Neuronal stem cell (in vitro differentiated cells): ENCODE data around the gene KLK10.

Source experiments
- DNase-seq: peaks from one replicate; pipeline ENCODE4 v3.0.0-alpha.2; 2013; ENCODE audit warnings: low spot score
- H2AFZ ChIP-seq: one replicate; pipeline ENCODE4 v1.6.1; 2013; ENCODE audit warnings: mild to moderate bottlenecking, low read length, inconsistent platforms
- H2AK5ac ChIP-seq: 2 replicates; pipeline ENCODE4 v1.6.1; 2013; ENCODE audit warnings: low read depth, mild to moderate bottlenecking, inconsistent platforms, low read length, moderate library complexity, mixed read lengths
- H2BK120ac ChIP-seq: 2 replicates; pipeline ENCODE4 v1.6.1; 2013; ENCODE audit warnings: low read depth, mild to moderate bottlenecking, inconsistent platforms, low read length, moderate library complexity, mixed read lengths
- H2BK12ac ChIP-seq: one replicate; pipeline ENCODE4 v1.6.1; 2013; ENCODE audit warnings: low read length, inconsistent platforms
- H2BK15ac ChIP-seq: 2 replicates; pipeline ENCODE4 v1.6.1; 2013; ENCODE audit warnings: mild to moderate bottlenecking, low read length, inconsistent platforms, mixed read lengths
- H2BK5ac ChIP-seq: one replicate; pipeline ENCODE4 v1.6.1; 2013; ENCODE audit warnings: inconsistent platforms, mild to moderate bottlenecking, low read length, moderate library complexity
- H3K14ac ChIP-seq: one replicate; pipeline ENCODE4 v1.6.1; 2013; ENCODE audit warnings: low read length, inconsistent platforms
- H3K18ac ChIP-seq: 2 replicates; pipeline ENCODE4 v1.6.1; 2013; ENCODE audit warnings: low read length, inconsistent platforms
- H3K23ac ChIP-seq: 2 replicates; pipeline ENCODE4 v1.6.1; 2013; ENCODE audit warnings: low read depth, mild to moderate bottlenecking, mixed read lengths, low read length, inconsistent platforms; ENCODE audit not compliant: poor library complexity
- H3K27ac ChIP-seq: replicated peaks from 3 replicates; pipeline ENCODE4 v1.5.1; 2013; ENCODE audit warnings: low read length, inconsistent platforms
- H3K27me3 ChIP-seq, 3 experiments: 2 replicates each; pipeline ENCODE4 v1.6.1; 2013; ENCODE audit warnings: low read length in 3 of 3, mild to moderate bottlenecking in 2 of 3, inconsistent platforms in 1 of 3, low read depth in 1 of 3, mixed read lengths in 1 of 3, moderate library complexity in 1 of 3; ENCODE audit not compliant: control insufficient read depth in 3 of 3, insufficient read depth in 3 of 3
- H3K36me3 ChIP-seq, 2 donors: replicated peaks in 1 of 2; 2 replicates each; pipeline ENCODE4 v1.6.1; 2013; ENCODE audit warnings: low read length in 2 of 2; ENCODE audit not compliant: control insufficient read depth in 2 of 2, insufficient read depth in 2 of 2
- H3K4ac ChIP-seq: 2 replicates; pipeline ENCODE4 v1.6.1; 2013; ENCODE audit warnings: inconsistent platforms, mild to moderate bottlenecking, low read length, moderate library complexity
- H3K4me1 ChIP-seq, 2 donors: 1 replicate in 1 of 2; 2 replicates in 1 of 2; pipeline ENCODE4 v1.6.1; 2013; ENCODE audit warnings: low read length in 2 of 2, low read depth in 1 of 2; ENCODE audit not compliant: control insufficient read depth in 2 of 2, insufficient read depth in 1 of 2
- H3K4me2 ChIP-seq: one replicate; pipeline ENCODE4 v1.6.1; 2013; ENCODE audit warnings: mild to moderate bottlenecking, low read length, inconsistent platforms; ENCODE audit not compliant: insufficient read depth, poor library complexity, severe bottlenecking
- H3K4me3 ChIP-seq, 2 donors: 2 replicates each; pipeline ENCODE4 v1.5.1; 2013; ENCODE audit warnings: low read length in 2 of 2, mild to moderate bottlenecking in 2 of 2, inconsistent platforms in 1 of 2, moderate library complexity in 1 of 2
- H3K79me1 ChIP-seq: one replicate; pipeline ENCODE4 v1.6.1; 2013; ENCODE audit warnings: low read depth, mild to moderate bottlenecking, inconsistent platforms, low read length, moderate library complexity
- H3K9ac ChIP-seq: one replicate; pipeline ENCODE4 v1.6.1; 2013; ENCODE audit warnings: mild to moderate bottlenecking, low read depth, low read length, inconsistent platforms; ENCODE audit not compliant: poor library complexity
- H3K9me3 ChIP-seq, 2 donors: replicated peaks in 1 of 2; 2 replicates each; pipeline versions ENCODE3 to v1.6.1; 2013; ENCODE audit warnings: low read length in 2 of 2, mild to moderate bottlenecking in 2 of 2, inconsistent platforms in 1 of 2, low read depth in 1 of 2, mixed read lengths in 1 of 2, moderate library complexity in 1 of 2; ENCODE audit not compliant: control insufficient read depth in 2 of 2, insufficient read depth in 1 of 2
- H4K8ac ChIP-seq: one replicate; pipeline ENCODE4 v1.6.1; 2013; ENCODE audit warnings: low read depth, mild to moderate bottlenecking, inconsistent platforms, low read length, moderate library complexity
- H4K91ac ChIP-seq: one replicate; pipeline ENCODE4 v1.6.1; 2013; ENCODE audit warnings: low read length, low read depth, mild to moderate bottlenecking, inconsistent platforms; ENCODE audit not compliant: poor library complexity
- WGBS, 2 donors: extraction: QIAGEN DNeasy Blood & Tissue Kit; methylation state at CpG; one replicate each; pipeline ENCODE4 v1.1.7; 2013; ENCODE audit warnings: missing lambda C conversion rate in 2 of 2, mixed read lengths in 1 of 2; ENCODE audit not compliant: insufficient read length in 2 of 2, insufficient replicate concordance in 1 of 2; ENCODE audit errors: extremely low coverage in 2 of 2; 5-methylcytosine and 5-hydroxymethylcytosine counted together

Gene KLK10

GRCh38 chr19:51027873-51028272, 8.4 kb upstream of the KLK10 start:
- H3K27ac ChIP-seq: no peak overlapping the region
- H4K91ac ChIP-seq: no peak overlapping the region
- no peak overlapping the region for H3K4me2 ChIP-seq
- H2BK5ac ChIP-seq: no peak overlapping the region
- H2AFZ ChIP-seq: no peak overlapping the region
- no peak overlapping the region for H3K4me3 ChIP-seq
- H3K36me3 ChIP-seq: no peaks in the 10 kb centered on the region
- peaks cover 0 to 13% of the 10 kb centered on the region in 2 donors for H3K4me1 ChIP-seq
- no peak overlapping the region for H3K4ac ChIP-seq
- WGBS, 2 donors: no CpG with 5 or more reads among the region's 5 CpGs
- H3K23ac ChIP-seq: no peak overlapping the region
- peak overlapping the region; percentile 51 for H2AK5ac ChIP-seq
- no peak overlapping the region for H4K8ac ChIP-seq
- H3K14ac ChIP-seq: no peak overlapping the region
- peaks cover 0 to 43% (median 0%) of the 10 kb centered on the region in 3 experiments for H3K27me3 ChIP-seq
- no peak overlapping the region for H3K18ac ChIP-seq
- H2BK12ac ChIP-seq: no peak overlapping the region
- H3K9me3 ChIP-seq: peaks cover 0 to 2% of the 10 kb centered on the region in 2 donors
- H2BK15ac ChIP-seq: no peak overlapping the region
- peaks cover 1% of the 10 kb centered on the region for H3K79me1 ChIP-seq
- H2BK120ac ChIP-seq: no peak overlapping the region
- no peak overlapping the region for H3K9ac ChIP-seq
- DNase-seq: no peak

DNA sequence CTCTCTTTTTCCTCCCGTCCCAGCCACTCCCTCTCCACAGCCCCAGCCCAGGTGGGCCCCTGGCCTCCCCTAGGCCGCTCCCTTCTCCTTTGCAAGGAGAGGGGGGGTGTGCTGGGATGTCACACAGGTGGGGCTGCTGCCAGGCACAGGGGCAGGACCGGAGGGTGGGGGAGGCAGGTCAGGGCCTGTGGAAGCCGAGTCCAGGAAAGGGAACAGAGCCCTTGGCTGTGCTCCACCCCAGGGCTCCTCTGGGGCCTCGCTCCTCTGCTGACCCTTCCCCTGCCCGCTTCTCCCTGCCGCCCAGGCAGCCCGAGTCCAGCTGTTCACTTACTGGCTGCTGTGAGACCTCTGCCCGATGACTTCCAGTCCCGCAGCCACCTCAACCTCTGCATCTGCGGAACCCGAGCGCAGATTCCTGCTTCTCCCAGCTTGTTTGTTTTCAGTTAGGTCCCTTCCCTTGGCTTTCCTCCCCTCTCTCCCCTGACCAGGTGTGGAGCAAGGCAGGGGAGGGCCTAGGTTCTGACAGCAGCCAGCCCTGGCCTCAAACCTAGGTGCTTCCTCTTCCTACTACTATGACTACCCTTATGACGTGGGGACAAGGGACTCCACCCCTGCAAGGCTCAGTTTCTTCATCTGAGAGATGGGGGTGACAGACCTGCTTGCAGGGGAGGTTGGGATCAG, 7.8 kb upstream of the KLK10 start:
- H3K4me3 ChIP-seq: no peak overlapping the region
- peaks cover 0 to 14% of the 10 kb centered on the region in 2 donors for H3K4me1 ChIP-seq
- H3K14ac ChIP-seq: no peak overlapping the region
- H3K18ac ChIP-seq: peak overlapping the region; percentile 35
- peaks cover 0 to 49% (median 0%) of the 10 kb centered on the region in 3 experiments for H3K27me3 ChIP-seq
- H4K91ac ChIP-seq: no peak overlapping the region
- H2BK120ac ChIP-seq: peak overlapping the region; percentile 65
- H3K4ac ChIP-seq: no peak overlapping the region
- H3K79me1 ChIP-seq: peaks cover 1% of the 10 kb centered on the region
- peaks cover 0 to 2% of the 10 kb centered on the region in 2 donors for H3K9me3 ChIP-seq
- H2BK15ac ChIP-seq: peak overlapping the region; percentile 52
- no peaks in the 10 kb centered on the region for H3K36me3 ChIP-seq
- no peak for DNase-seq
- H3K9ac ChIP-seq: no peak overlapping the region
- H2BK12ac ChIP-seq: no peak overlapping the region
- peak overlapping the region; percentile 51 for H3K23ac ChIP-seq
- H2BK5ac ChIP-seq: no peak overlapping the region
- no peak overlapping the region for H4K8ac ChIP-seq
- peak overlapping the region; percentile 51 for H2AK5ac ChIP-seq
- H3K4me2 ChIP-seq: no peak overlapping the region
- no CpG with 5 or more reads among the region's 14 CpGs for WGBS, 2 donors
- H3K27ac ChIP-seq: no peak overlapping the region
- H2AFZ ChIP-seq: no peak overlapping the region

- peak within 1 kb of the TSS; percentile 66 for H3K9ac ChIP-seq
- no peak within 1 kb of the TSS for H3K27ac ChIP-seq
- peak within 1 kb of the TSS; percentile 63 for H2BK15ac ChIP-seq
- peak within 1 kb of the TSS; percentile 59 for H3K14ac ChIP-seq
- H4K91ac ChIP-seq: no peak within 1 kb of the TSS
- peaks cover 1% of the 10 kb centered on the region for H3K79me1 ChIP-seq
- H3K27me3 ChIP-seq: peaks cover 0 to 53% (median 0%) of the 10 kb centered on the region in 3 experiments
- H2AK5ac ChIP-seq: peak within 1 kb of the TSS; percentile 81
- WGBS, 2 donors: no CpG with 5 or more reads among the region's 11 CpGs
- H3K9me3 ChIP-seq: peaks cover 0 to 2% of the 10 kb centered on the region in 2 donors
- no peak for DNase-seq
- peak within 1 kb of the TSS; percentile 82 for H3K18ac ChIP-seq
- peak within 1 kb of the TSS; percentile 30 for H3K4ac ChIP-seq
- H2AFZ ChIP-seq: no peak within 1 kb of the TSS
- H3K4me3 ChIP-seq: no peak within 1 kb of the TSS
- H4K8ac ChIP-seq: no peak within 1 kb of the TSS
- H2BK12ac ChIP-seq: no peak within 1 kb of the TSS
- no peak within 1 kb of the TSS for H3K4me2 ChIP-seq
- peaks cover 0 to 14% of the 10 kb centered on the region in 2 donors for H3K4me1 ChIP-seq
- peak within 1 kb of the TSS; percentile 56 for H3K23ac ChIP-seq
- H2BK120ac ChIP-seq: peak within 1 kb of the TSS; percentile 65
- peak within 1 kb of the TSS; percentile 79 for H2BK5ac ChIP-seq
- no peaks in the 10 kb centered on the region for H3K36me3 ChIP-seq
These were observed 7.0 kb upstream of the KLK10 start, which contains the start of gene KLK11 for GRCh38 chr19:51026554-51026831. TSS of gene KLK11 (minus strand) at chr19:51026616. CDS start at chr19:51025631, 985 bp downstream.

- Histone ChIP-seq H3K27ac (no peak overlapping the region), H3K4me2 (no peak overlapping the region), H3K27me3 (peaks cover 0 to 57% (median 0%) of the 10 kb centered on the region in 3 experiments), H3K18ac (peak overlapping the region; percentile 82), H3K23ac (peak overlapping the region; percentile 56), H3K36me3 (no peaks in the 10 kb centered on the region), H3K79me1 (peaks cover 1% of the 10 kb centered on the region), H3K14ac (peak overlapping the region; percentile 59), H2AK5ac (peak overlapping the region; percentile 81), H3K4me1 (peaks cover 0 to 16% of the 10 kb centered on the region in 2 donors), H2BK15ac (peak overlapping the region; percentile 63), H3K4me3 (no peak overlapping the region), H4K8ac (no peak overlapping the region), H4K91ac (no peak overlapping the region), H2AFZ (no peak overlapping the region), H3K4ac (peak overlapping the region; percentile 30), H2BK120ac (no peak overlapping the region), H2BK5ac (peak overlapping the region; percentile 79), H2BK12ac (no peak overlapping the region), H3K9me3 (peaks cover 0 to 2% of the 10 kb centered on the region in 2 donors), H3K9ac (peak overlapping the region; percentile 66)
- no peak for DNase-seq
- WGBS, 2 donors: no CpG with 5 or more reads among the region's 18 CpGs
These were observed 6.5 kb upstream of the KLK10 start for GRCh38 chr19:51025809-51026553.
